ENCODE measurements around the gene CNOT8. TPM values are rescaled to one million over a fixed set of nuclear protein-coding genes. Genes with fewer than 3 reads are reported as not detected.

Gene CNOT8
- total RNA-seq, 1 experiment from 2014 or later, result 45.0 TPM

- ChIA-PET RAD21 (ENCODE audit: low non-redundant PET in 1 of 2, low total read pairs in 2 of 2, uncharacterized antibody in 2 of 2, unreplicated experiment in 2 of 2) (no interaction called here), CTCF (no interaction called here), POLR2A (no interaction called here)
- H4K20me1 ChIP-seq (ENCODE audit: insufficient read depth), result no peaks in the 10 kb centered on the region
- TF ChIP-seq EZH2phosphoT487 (IDR thresholded peaks at IDR 0.05; ENCODE audit: borderline replicate concordance), result no peak
- no peak for TF ChIP-seq FOSL1 (IDR thresholded peaks at IDR 0.05; ENCODE audit: low read depth)
- no peak for TF ChIP-seq REST (IDR thresholded peaks at IDR 0.05; ENCODE audit: low read depth)
- TF ChIP-seq CEBPB (IDR thresholded peaks at IDR 0.05; ENCODE audit: low read depth), result no peak
- TF ChIP-seq JUND (IDR thresholded peaks at IDR 0.05), result no peak
- TF ChIP-seq SP1 (IDR thresholded peaks at IDR 0.05; ENCODE audit: low read depth), result no peak
- intact Hi-C loops (cut with micrococcal nuclease), result no loop called here
- no peaks in the 10 kb centered on the region for H3K4me1 ChIP-seq (ENCODE audit: control insufficient read depth in 1 of 2, insufficient read depth in 2 of 2, low read length in 2 of 2)
- no peak overlapping the region for H3K4me3 ChIP-seq (replicated peaks in 1 of 2; ENCODE audit: low read depth in 1 of 2, low read length in 2 of 2)
- H3K9me2 ChIP-seq (ENCODE audit: insufficient read depth), result no peaks in the 10 kb centered on the region
- H3K36me3 ChIP-seq (ENCODE audit: control insufficient read depth in 1 of 2, insufficient read depth in 2 of 2, low read length in 2 of 2), result peaks cover 68 to 86% of the 10 kb centered on the region in 2 experiments
- no peaks in the 10 kb centered on the region for H3K79me2 ChIP-seq (ENCODE audit: insufficient read depth, low read length)
- BruUV-seq (replicated peaks), result no TSS peak
- no peak overlapping the region for H3K27ac ChIP-seq (ENCODE audit: low read depth, low read length)
- ATAC-seq (no peak), DNase-seq (ENCODE audit: low read depth, low spot score) (no peak)
- no peak overlapping the region for H2AFZ ChIP-seq (ENCODE audit: low read depth, low read length, poor library complexity, severe bottlenecking)
- H3K9ac ChIP-seq (ENCODE audit: low read length), result no peak overlapping the region
- no peaks in the 10 kb centered on the region for H3K27me3 ChIP-seq (ENCODE audit: insufficient read depth, low read length)
- H3K9me3 ChIP-seq (ENCODE audit: control insufficient read depth in 1 of 2, insufficient read depth in 1 of 2, low read depth in 1 of 2, low read length in 2 of 2), result no peaks in the 10 kb centered on the region
- no peak overlapping the region for H3K4me2 ChIP-seq (ENCODE audit: low read length)
Measured at GRCh38 chr5:154900066-154900465, 41.6 kb downstream of the CNOT8 start.

GRCh38 chr5:154901276-154901675 is 42.8 kb downstream of the CNOT8 start:
- Histone ChIP-seq H3K36me3 (ENCODE audit: control insufficient read depth in 1 of 2, insufficient read depth in 2 of 2, low read length in 2 of 2) (peaks cover 67 to 84% of the 10 kb centered on the region in 2 experiments), H4K20me1 (ENCODE audit: insufficient read depth) (no peaks in the 10 kb centered on the region), H3K4me2 (ENCODE audit: low read length) (no peak overlapping the region), H3K27ac (ENCODE audit: low read depth, low read length) (no peak overlapping the region), H3K9me2 (ENCODE audit: insufficient read depth) (no peaks in the 10 kb centered on the region), H3K9ac (ENCODE audit: low read length) (no peak overlapping the region), H3K9me3 (ENCODE audit: control insufficient read depth in 1 of 2, insufficient read depth in 1 of 2, low read depth in 1 of 2, low read length in 2 of 2) (no peaks in the 10 kb centered on the region), H3K4me3 (replicated peaks in 1 of 2; ENCODE audit: low read depth in 1 of 2, low read length in 2 of 2) (no peak overlapping the region), H3K27me3 (ENCODE audit: insufficient read depth, low read length) (no peaks in the 10 kb centered on the region), H3K79me2 (ENCODE audit: insufficient read depth, low read length) (no peaks in the 10 kb centered on the region), H2AFZ (ENCODE audit: low read depth, low read length, poor library complexity, severe bottlenecking) (no peak overlapping the region), H3K4me1 (ENCODE audit: control insufficient read depth in 1 of 2, insufficient read depth in 2 of 2, low read length in 2 of 2) (no peaks in the 10 kb centered on the region)
- ChIA-PET RAD21 (ENCODE audit: low non-redundant PET in 1 of 2, low total read pairs in 2 of 2, uncharacterized antibody in 2 of 2, unreplicated experiment in 2 of 2) (no interaction called here), POLR2A (no interaction called here), CTCF (no interaction called here)
- intact Hi-C loops (cut with micrococcal nuclease), result no loop called here
- TF ChIP-seq CTCF (IDR thresholded peaks at IDR 0.05 in 2 of 3, conservative IDR thresholded peaks at IDR 0.05 in 1 of 3; ENCODE audit: borderline replicate concordance in 1 of 3, insufficient read depth in 1 of 3, low read depth in 2 of 3, low read length in 2 of 3) (no peak), REST (IDR thresholded peaks at IDR 0.05; ENCODE audit: low read depth) (no peak), YY1 (IDR thresholded peaks at IDR 0.05; ENCODE audit: extremely low read depth, insufficient replicate concordance, low read depth, low read length) (no peak), JUND (IDR thresholded peaks at IDR 0.05) (no peak), SRF (IDR thresholded peaks at IDR 0.05; ENCODE audit: low read depth) (no peak)
- no TSS peak for BruUV-seq (replicated peaks)
- ATAC-seq (no peak), DNase-seq (ENCODE audit: low read depth, low spot score) (no peak)
